NCI-H69 (cell line): ENCODE data around the gene ZDHHC7.

Experiments
- DNase-seq: peaks from one replicate; lab custom pipeline; 2025; lab: John Stamatoyannopoulos, UW

ZDHHC7 gene

GRCh38 chr16:85018529-85019236, 7.3 kb upstream of the ZDHHC7 start:
- no peak for DNase-seq

- DNase-seq = no peak
Observed at GRCh38 chr16:85017633-85018032, 6.3 kb upstream of the ZDHHC7 start.

GRCh38 chr16:85017151-85017550, 5.8 kb upstream of the ZDHHC7 start:
- no peak for DNase-seq

- DNase-seq = no peak
Observed at GRCh38 chr16:85015481-85016187, 4.3 kb upstream of the ZDHHC7 start.

GRCh38 chr16:85014311-85014710, 3.0 kb upstream of the ZDHHC7 start:
- no peak for DNase-seq

GRCh38 chr16:85011846-85012284, 530 bp upstream of the ZDHHC7 start:
- DNase-seq = no peak

- no peak for DNase-seq
Observed at GRCh38 chr16:85010446-85010930, 847 bp downstream of the ZDHHC7 start.

GRCh38 chr16:85008271-85008670, 3.1 kb downstream of the ZDHHC7 start:
- DNase-seq = no peak

GRCh38 chr16:85007496-85008214, 3.7 kb downstream of the ZDHHC7 start:
- no peak for DNase-seq

- no peak for DNase-seq
Observed at GRCh38 chr16:85006639-85007038, 4.7 kb downstream of the ZDHHC7 start.

GRCh38 chr16:85005285-85006069, 5.9 kb downstream of the ZDHHC7 start:
- no peak for DNase-seq

- DNase-seq = no peak
Observed at GRCh38 chr16:85004587-85005205, 6.6 kb downstream of the ZDHHC7 start.

GRCh38 chr16:85003725-85004586, 7.4 kb downstream of the ZDHHC7 start:
- no peak for DNase-seq

GRCh38 chr16:85003076-85003475, 8.3 kb downstream of the ZDHHC7 start:
- no peak for DNase-seq

- DNase-seq = no peak
Observed at GRCh38 chr16:85002608-85003007, 8.7 kb downstream of the ZDHHC7 start.

- DNase-seq = no peak
Observed at GRCh38 chr16:85002099-85002541, 9.2 kb downstream of the ZDHHC7 start.

- no peak for DNase-seq
Observed at GRCh38 chr16:84999857-85000480, 11.4 kb downstream of the ZDHHC7 start.

GRCh38 chr16:84999200-84999599, 12.1 kb downstream of the ZDHHC7 start:
- no peak for DNase-seq

GRCh38 chr16:84996365-84996764, 15.0 kb downstream of the ZDHHC7 start:
- no peak for DNase-seq

GRCh38 chr16:84995663-84996062, 15.7 kb downstream of the ZDHHC7 start:
- no peak for DNase-seq
